H1 (cell line): ENCODE results near the gene YIPF1. TPM values are rescaled to one million over a fixed set of nuclear protein-coding genes. Genes with fewer than 3 reads are reported as not detected.

ENCODE experiments used
- CTCF ChIA-PET: fragments of 300-600 bp; sonication (Branson Sonifier 250); formaldehyde crosslinking; loops from one replicate; lab custom pipeline; 2021; ENCODE audit not compliant: partially characterized antibody; lab: Charles Lee
- POLR2A ChIA-PET: fragments of 300-600 bp; sonication (Branson Sonifier 250); formaldehyde crosslinking; loops from one replicate; lab custom pipeline; 2021; ENCODE audit warnings: inconsistent platforms; ENCODE audit not compliant: partially characterized antibody; lab: Charles Lee
- DNase-seq, 2 experiments: peaks; one replicate each; pipeline versions ENCODE4 v3.0.0 to v3.0.0-alpha.2; 2010 to 2022; ENCODE audit warnings: low spot score in 2 of 2, low read depth in 1 of 2, mixed read lengths in 1 of 2
- FAIRE-seq: peaks from 2 replicates; lab custom pipeline; 2011; peaks lifted over from hg19 to GRCh38; lab: Jason Lieb, UNC
- H2AFZ ChIP-seq: 2 replicates; pipeline ENCODE4 v1.8.1; 2012; ENCODE audit warnings: low read length, inconsistent platforms
- H2AK5ac ChIP-seq: 2 replicates; pipeline ENCODE4 v1.6.1; 2013; ENCODE audit warnings: low read depth, low read length
- H2BK120ac ChIP-seq: replicated peaks from 2 replicates; pipeline ENCODE3; 2013; ENCODE audit warnings: low read depth, low read length, inconsistent platforms
- H2BK12ac ChIP-seq: 2 replicates; pipeline ENCODE4 v1.6.1; 2013; ENCODE audit warnings: low read depth, low read length
- H2BK15ac ChIP-seq: 2 replicates; pipeline ENCODE4 v1.6.1; 2013; ENCODE audit warnings: low read length
- H2BK20ac ChIP-seq: 2 replicates; pipeline ENCODE4 v1.6.1; 2013; ENCODE audit warnings: low read length
- H2BK5ac ChIP-seq: 2 replicates; pipeline ENCODE4 v1.6.1; 2013; ENCODE audit warnings: low read depth, low read length
- H3K14ac ChIP-seq: 2 replicates; pipeline ENCODE4 v1.6.1; 2013; ENCODE audit warnings: inconsistent platforms; ENCODE audit not compliant: insufficient read length
- H3K18ac ChIP-seq: 2 replicates; pipeline ENCODE4 v1.6.1; 2013; ENCODE audit warnings: low read length; ENCODE audit errors: extremely low read depth
- H3K23ac ChIP-seq: 2 replicates; pipeline ENCODE4 v1.6.1; 2013; ENCODE audit warnings: inconsistent platforms; ENCODE audit not compliant: insufficient read length
- H3K23me2 ChIP-seq: 2 replicates; pipeline ENCODE4 v1.6.1; 2013; ENCODE audit warnings: low read depth, low read length
- H3K27ac ChIP-seq: 2 replicates; pipeline ENCODE4 v1.6.1; 2011; ENCODE audit warnings: low read depth, low read length, inconsistent platforms
- H3K27me3 ChIP-seq, 4 experiments: replicated peaks in 1 of 4; 1 replicate in 1 of 4; 2 replicates in 3 of 4; pipeline versions ENCODE4 v1.6.1 to v1.8.1; 2011 to 2013; ENCODE audit warnings: low read length in 3 of 4, mild to moderate bottlenecking in 3 of 4, inconsistent platforms in 2 of 4, mixed read lengths in 2 of 4, moderate library complexity in 1 of 4; ENCODE audit not compliant: control insufficient read depth in 3 of 4, insufficient read depth in 3 of 4; ENCODE audit errors: extremely low read depth in 1 of 4
- H3K36me3 ChIP-seq, 4 experiments: 2 replicates each; pipeline versions ENCODE4 v1.6.1 to v1.8.1; 2011 to 2013; ENCODE audit warnings: mild to moderate bottlenecking in 4 of 4, low read length in 3 of 4, moderate library complexity in 2 of 4, control low read depth in 1 of 4, inconsistent platforms in 1 of 4; ENCODE audit not compliant: insufficient read depth in 4 of 4, control insufficient read depth in 2 of 4
- H3K4ac ChIP-seq: replicated peaks from 2 replicates; pipeline ENCODE3; 2013; ENCODE audit warnings: low read length, low read depth, mixed read lengths, inconsistent platforms; ENCODE audit not compliant: insufficient read length
- H3K4me1 ChIP-seq, 4 experiments: replicated peaks in 1 of 4; 1 replicate in 1 of 4; 2 replicates in 3 of 4; pipeline versions ENCODE4 v1.6.1 to v1.8.1; 2011 to 2013; ENCODE audit warnings: low read length in 3 of 4, inconsistent platforms in 2 of 4, mixed read lengths in 1 of 4; ENCODE audit not compliant: insufficient read depth in 4 of 4, control insufficient read depth in 3 of 4
- H3K4me2 ChIP-seq, 2 experiments: 2 replicates each; pipeline versions ENCODE4 v1.6.1 to v1.8.1; 2011 to 2013; ENCODE audit warnings: low read depth in 2 of 2, low read length in 2 of 2, control low read depth in 1 of 2, inconsistent platforms in 1 of 2, mild to moderate bottlenecking in 1 of 2; ENCODE audit not compliant: insufficient read depth in 1 of 2
- H3K4me3 ChIP-seq, 4 experiments: fragments of 200-600, 300-600 bp in 1 of 4; sonication (generic), shearing (Covaris generic), sonication (Bioruptor Twin) in 1 of 4; 2 replicates each; pipeline versions ENCODE4 v1.5.1 to v1.8.1; 2011 to 2016; ENCODE audit warnings: low read length in 4 of 4, low read depth in 3 of 4, control low read depth in 2 of 4, inconsistent platforms in 2 of 4, mild to moderate bottlenecking in 2 of 4, mixed read lengths in 1 of 4, moderate library complexity in 1 of 4; ENCODE audit not compliant: insufficient read depth in 2 of 4; ENCODE audit errors: extremely low read depth in 1 of 4
- H3K56ac ChIP-seq: replicated peaks from 2 replicates; pipeline ENCODE3; 2013; ENCODE audit warnings: low read depth, mild to moderate bottlenecking, mixed read lengths, low read length, inconsistent platforms; ENCODE audit not compliant: insufficient read length
- H3K79me1 ChIP-seq: 2 replicates; pipeline ENCODE4 v1.6.1; 2013; ENCODE audit warnings: low read depth, low read length, control low read depth
- H3K79me2 ChIP-seq, 2 experiments: 2 replicates each; pipeline versions ENCODE4 v1.6.1 to v1.8.1; 2012 to 2013; ENCODE audit warnings: low read length in 2 of 2, mild to moderate bottlenecking in 2 of 2, inconsistent platforms in 1 of 2; ENCODE audit not compliant: insufficient read depth in 2 of 2, control insufficient read depth in 1 of 2
- H3K9ac ChIP-seq, 4 experiments: replicated peaks in 1 of 4; 1 replicate in 1 of 4; 2 replicates in 3 of 4; pipeline versions ENCODE4 v1.6.1 to v1.8.1; 2011 to 2013; ENCODE audit warnings: low read depth in 3 of 4, low read length in 3 of 4, control low read depth in 2 of 4, mild to moderate bottlenecking in 2 of 4, moderate library complexity in 2 of 4, inconsistent platforms in 1 of 4; ENCODE audit errors: extremely low read depth in 1 of 4
- H3K9me3 ChIP-seq, 2 experiments: 2 replicates each; pipeline versions ENCODE4 v1.6.1 to v1.8.1; 2012 to 2013; ENCODE audit warnings: mild to moderate bottlenecking in 2 of 2, moderate library complexity in 2 of 2, control low read depth in 1 of 2, inconsistent platforms in 1 of 2, low read depth in 1 of 2, low read length in 1 of 2, mixed read lengths in 1 of 2; ENCODE audit not compliant: insufficient read depth in 2 of 2
- H4K20me1 ChIP-seq, 2 experiments: replicated peaks in 1 of 2; 2 replicates each; pipeline versions ENCODE3 to v1.8.1; 2011 to 2013; ENCODE audit warnings: inconsistent platforms in 2 of 2, low read length in 2 of 2, mild to moderate bottlenecking in 1 of 2; ENCODE audit not compliant: insufficient read depth in 2 of 2, control insufficient read depth in 1 of 2
- H4K5ac ChIP-seq: 2 replicates; pipeline ENCODE4 v1.6.1; 2013; ENCODE audit warnings: low read length, low read depth, mixed read lengths, inconsistent platforms; ENCODE audit not compliant: insufficient read length
- H4K8ac ChIP-seq: 2 replicates; pipeline ENCODE4 v1.8.0; 2013; ENCODE audit warnings: mild to moderate bottlenecking, moderate library complexity, low read length, inconsistent platforms; ENCODE audit not compliant: insufficient read depth; ENCODE audit errors: extremely low read depth
- H4K91ac ChIP-seq: replicated peaks from 2 replicates; pipeline ENCODE3; 2013; ENCODE audit warnings: low read length, mixed read lengths, inconsistent platforms; ENCODE audit not compliant: insufficient read length
- BRCA1 ChIP-seq: IDR thresholded peaks from 2 replicates; pipeline ENCODE4 v1.6.1; 2012; ENCODE audit warnings: low read depth, low read length, improper control_type of control experiment
- CBX8 ChIP-seq: fragments of 300-800, 300-1000 bp; sonication (generic); IDR thresholded peaks from 2 replicates; pipeline ENCODE4 v1.7.1; 2016; ENCODE audit warnings: low read depth, low read length, borderline replicate concordance
- EP300 ChIP-seq, 2 experiments: IDR thresholded peaks; 1 replicate in 1 of 2; 2 replicates in 1 of 2; pipeline ENCODE4 v1.6.1; 2011 to 2012; ENCODE audit warnings: low read depth in 2 of 2, low read length in 2 of 2, mild to moderate bottlenecking in 2 of 2, borderline replicate concordance in 1 of 2, inconsistent platforms in 1 of 2, moderate library complexity in 1 of 2
- JUN ChIP-seq: IDR thresholded peaks from 2 replicates; pipeline ENCODE4 v1.6.1; 2011; ENCODE audit warnings: low read depth, mild to moderate bottlenecking, improper control_type of control experiment, low read length
- NANOG ChIP-seq: IDR thresholded peaks from 2 replicates; pipeline ENCODE4 v1.6.1; 2011; ENCODE audit warnings: low read length, low read depth, mild to moderate bottlenecking, inconsistent platforms; ENCODE audit not compliant: insufficient read depth, poor library complexity, severe bottlenecking
- NRF1 ChIP-seq: IDR thresholded peaks from 2 replicates; pipeline ENCODE4 v1.6.1; 2011; ENCODE audit warnings: mild to moderate bottlenecking, low read depth, low read length, improper control_type of control experiment
- RFX5 ChIP-seq: IDR thresholded peaks from 2 replicates; pipeline ENCODE4 v1.6.1; 2011; ENCODE audit warnings: low read depth, low read length, improper control_type of control experiment, borderline replicate concordance
- SRF ChIP-seq: IDR thresholded peaks from 2 replicates; pipeline ENCODE4 v1.6.1; 2011; ENCODE audit warnings: mild to moderate bottlenecking, low read depth, low read length, moderate library complexity
- SUZ12 ChIP-seq: fragments of 200-600 bp; sonication (generic); IDR thresholded peaks from 2 replicates; pipeline ENCODE4 v1.6.1; 2012; ENCODE audit warnings: mild to moderate bottlenecking, inconsistent platforms, low read length, moderate library complexity, mixed read lengths
- YY1 ChIP-seq: IDR thresholded peaks from 2 replicates; pipeline ENCODE4 v1.6.1; 2011; ENCODE audit warnings: low read depth, mild to moderate bottlenecking, low read length
- ZNF274 ChIP-seq: IDR thresholded peaks from 2 replicates; pipeline ENCODE4 v1.7.0; 2012; ENCODE audit warnings: low read length, borderline replicate concordance; ENCODE audit errors: extremely low read depth
- WGBS, 2 experiments: shearing (Covaris generic) in 1 of 2; methylation state at CpG; one replicate each; pipeline versions ENCODE4 v1.1.6 to v1.1.7; 2013 to 2015; ENCODE audit warnings: low lambda C conversion rate in 2 of 2, mixed read lengths in 2 of 2, inconsistent platforms in 1 of 2, low coverage in 1 of 2, missing lambda C conversion rate in 1 of 2; ENCODE audit not compliant: insufficient replicate concordance in 2 of 2, insufficient coverage in 1 of 2, insufficient read length in 1 of 2; ENCODE audit errors: extremely low coverage in 1 of 2, missing lambda C conversion rate in 1 of 2; 5-methylcytosine and 5-hydroxymethylcytosine counted together
- polyA plus RNA-seq, 7 experiments: library from polyadenylated mRNA; depleted of rRNA in 3 of 7; stranded (reverse) in 5 of 7; unstranded in 2 of 7; fragments of >200 nt in 5 of 7; fragments of 200-250 nt in 2 of 7; gene quantifications; 1 replicate in 5 of 7; 2 replicates in 1 of 7; 4 replicates in 1 of 7; pipeline versions ENCODE4 v1.2.1 to v1.2.3, GENCODE V29; 2011 to 2013; ENCODE audit warnings: missing spikeins in 2 of 7, mixed read lengths in 2 of 7
- total RNA-seq: library from RNA; stranded (reverse); fragmentation: NEBNext Ultra II Directional; extraction: Animal tissue kit (Norgen Biotek cat#: 25700); gene quantifications from 2 replicates; pipeline ENCODE4 v1.2.1, GENCODE V29; 2021
- TF ChIP-seq, protein P1 (sequence below): IDR thresholded peaks from 2 replicates; pipeline ENCODE4 v1.6.1; 2011; ENCODE audit warnings: low read depth, mild to moderate bottlenecking, low read length; ENCODE audit not compliant: insufficient read depth
- TF ChIP-seq, protein P2 (sequence below): IDR thresholded peaks from 2 replicates; pipeline ENCODE4 v1.6.1; 2012; ENCODE audit warnings: inconsistent platforms

The YIPF1 gene
- total and polyA plus RNA-seq, 2 of the 8 experiments (the other 6 are each of a cell fraction or from before 2014, with no cell fraction given), result 31.8 to 53.7 TPM

DNA sequence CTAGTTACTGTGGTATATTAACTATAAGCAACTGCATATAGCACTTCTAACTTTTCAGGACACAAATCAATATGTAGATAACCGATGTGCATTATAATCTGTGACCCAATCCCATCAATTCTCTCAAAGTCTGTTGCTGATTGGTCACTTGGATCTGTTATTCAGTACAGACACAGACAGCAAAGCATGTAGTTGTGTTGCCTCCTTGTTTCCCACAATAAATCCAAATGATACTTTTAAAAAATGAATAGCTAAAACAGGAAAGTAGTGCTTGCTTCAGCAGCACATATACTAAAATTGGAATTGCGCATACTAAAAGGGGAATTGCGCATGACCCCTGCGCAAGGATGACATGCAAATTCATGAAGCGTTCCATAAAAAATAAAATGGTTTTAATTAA is 79.6 kb downstream of the YIPF1 start:
- no peak for DNase-seq
- no peak overlapping the region for H2AFZ ChIP-seq
- H3K79me2 ChIP-seq, result peaks cover 0 to 10% of the 10 kb centered on the region in 2 experiments; a peak in 2 of 4 replicates
- H2BK12ac ChIP-seq, result no peak overlapping the region
- no peak overlapping the region for H3K56ac ChIP-seq
- no peaks in the 10 kb centered on the region; a peak in 1 of 7 replicates for H3K4me1 ChIP-seq
- CTCF ChIA-PET, result interaction anchor here (0.8 to 1.8 kb wide), 6 partner anchors 8 to 150 kb away, joined by 3 to 9 read pairs (median 3); no protein-coding TSS in a partner anchor
- H3K4me3 ChIP-seq, result no peak overlapping the region
- H4K5ac ChIP-seq, result no peak overlapping the region
- no peak for FAIRE-seq
- H3K23ac ChIP-seq, result no peak overlapping the region
- H2BK5ac ChIP-seq, result no peak overlapping the region
- no peak overlapping the region for H2AK5ac ChIP-seq
- H3K14ac ChIP-seq, result no peak overlapping the region
- no peak overlapping the region for H3K4ac ChIP-seq
- no peak overlapping the region for H2BK15ac ChIP-seq
- H3K27me3 ChIP-seq, result no peaks in the 10 kb centered on the region
- H4K8ac ChIP-seq, result no peak overlapping the region
- no peak overlapping the region for H3K18ac ChIP-seq
- no peaks in the 10 kb centered on the region for H4K20me1 ChIP-seq
- H2BK20ac ChIP-seq, result no peak overlapping the region
- 96% methylated on average over 5 of the region's 5 CpGs; no CpG with 5 or more reads in 1 of the 2 experiments for WGBS, 2 experiments
- no peak overlapping the region for H2BK120ac ChIP-seq
- no peak overlapping the region for H4K91ac ChIP-seq
- H3K36me3 ChIP-seq, result peaks cover 3 to 40% (median 10%) of the 10 kb centered on the region in 4 experiments; a peak in 7 of 8 replicates
- H3K23me2 ChIP-seq, result no peaks in the 10 kb centered on the region
- no peak overlapping the region for H3K9ac ChIP-seq
- no peaks in the 10 kb centered on the region; the same call in 1 of the 2 replicates for H3K79me1 ChIP-seq
- no peak overlapping the region for H3K27ac ChIP-seq
- H3K4me2 ChIP-seq, result no peak overlapping the region
- H3K9me3 ChIP-seq, result no peaks in the 10 kb centered on the region
- POLR2A ChIA-PET, result interaction anchor here (1.3 kb wide), 1 partner anchor 17 kb away, joined by 3 read pairs; no protein-coding TSS in a partner anchor
- TF ChIP-seq ZNF274, result no peak
- TF ChIP-seq YY1, result no peak
- no peak for TF ChIP-seq JUN
- TF ChIP-seq BRCA1, result no peak
- no peak for TF ChIP-seq NRF1
- TF ChIP-seq EP300 (IDR thresholded peaks at IDR 0.05; ENCODE audit: borderline replicate concordance in 1 of 2, low read depth in 2 of 2, low read length in 2 of 2), result no peak
- TF ChIP-seq SUZ12, result no peak
- TF ChIP-seq, protein P1, sequence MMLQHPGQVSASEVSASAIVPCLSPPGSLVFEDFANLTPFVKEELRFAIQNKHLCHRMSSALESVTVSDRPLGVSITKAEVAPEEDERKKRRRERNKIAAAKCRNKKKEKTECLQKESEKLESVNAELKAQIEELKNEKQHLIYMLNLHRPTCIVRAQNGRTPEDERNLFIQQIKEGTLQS, result no peak
- TF ChIP-seq, protein P2, sequence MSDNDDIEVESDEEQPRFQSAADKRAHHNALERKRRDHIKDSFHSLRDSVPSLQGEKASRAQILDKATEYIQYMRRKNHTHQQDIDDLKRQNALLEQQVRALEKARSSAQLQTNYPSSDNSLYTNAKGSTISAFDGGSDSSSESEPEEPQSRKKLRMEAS, result no peak
- no peak for TF ChIP-seq NANOG
- TF ChIP-seq CBX8, result no peak
- TF ChIP-seq SRF, result no peak
- no peak for TF ChIP-seq RFX5
